ENCODE measurements around the gene TRAPPC2L.
A peak's percentile ranks its signal among the peaks of the same experiment; 100 is the strongest.

The TRAPPC2L gene

GRCh38 chr16:88906020-88906419, 49.1 kb downstream of the TRAPPC2L start:
- no peak for TF ChIP-seq TEAD4 (IDR thresholded peaks at IDR 0.05)
- TF ChIP-seq CREB1 (IDR thresholded peaks at IDR 0.05; ENCODE audit: low read depth) = no peak
- no peak for TF ChIP-seq TCF12 (IDR thresholded peaks at IDR 0.05; ENCODE audit: low read depth)
- no peak for TF ChIP-seq ZBTB7A (IDR thresholded peaks at IDR 0.05; ENCODE audit: low read depth)
- no peak for TF ChIP-seq REST (IDR thresholded peaks at IDR 0.05; ENCODE audit: low read depth)
- no peak for TF ChIP-seq NFIC (IDR thresholded peaks at IDR 0.05)
- TF ChIP-seq, protein P1, sequence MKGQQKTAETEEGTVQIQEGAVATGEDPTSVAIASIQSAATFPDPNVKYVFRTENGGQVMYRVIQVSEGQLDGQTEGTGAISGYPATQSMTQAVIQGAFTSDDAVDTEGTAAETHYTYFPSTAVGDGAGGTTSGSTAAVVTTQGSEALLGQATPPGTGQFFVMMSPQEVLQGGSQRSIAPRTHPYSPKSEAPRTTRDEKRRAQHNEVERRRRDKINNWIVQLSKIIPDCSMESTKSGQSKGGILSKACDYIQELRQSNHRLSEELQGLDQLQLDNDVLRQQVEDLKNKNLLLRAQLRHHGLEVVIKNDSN (IDR thresholded peaks at IDR 0.05) = no peak
- no peak for TF ChIP-seq RAD21 (IDR thresholded peaks at IDR 0.05; ENCODE audit: low read depth)
- TF ChIP-seq YY1 (IDR thresholded peaks at IDR 0.05; ENCODE audit: low read depth) = no peak
- TF ChIP-seq FOXM1 (IDR thresholded peaks at IDR 0.05; ENCODE audit: borderline replicate concordance, low read depth) = no peak
- TF ChIP-seq, protein P2, sequence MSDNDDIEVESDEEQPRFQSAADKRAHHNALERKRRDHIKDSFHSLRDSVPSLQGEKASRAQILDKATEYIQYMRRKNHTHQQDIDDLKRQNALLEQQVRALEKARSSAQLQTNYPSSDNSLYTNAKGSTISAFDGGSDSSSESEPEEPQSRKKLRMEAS (IDR thresholded peaks at IDR 0.05) = no peak
- TF ChIP-seq CEBPB (IDR thresholded peaks at IDR 0.05) = no peak
- TF ChIP-seq EP300 (IDR thresholded peaks at IDR 0.05; ENCODE audit: borderline replicate concordance) = no peak

DNA sequence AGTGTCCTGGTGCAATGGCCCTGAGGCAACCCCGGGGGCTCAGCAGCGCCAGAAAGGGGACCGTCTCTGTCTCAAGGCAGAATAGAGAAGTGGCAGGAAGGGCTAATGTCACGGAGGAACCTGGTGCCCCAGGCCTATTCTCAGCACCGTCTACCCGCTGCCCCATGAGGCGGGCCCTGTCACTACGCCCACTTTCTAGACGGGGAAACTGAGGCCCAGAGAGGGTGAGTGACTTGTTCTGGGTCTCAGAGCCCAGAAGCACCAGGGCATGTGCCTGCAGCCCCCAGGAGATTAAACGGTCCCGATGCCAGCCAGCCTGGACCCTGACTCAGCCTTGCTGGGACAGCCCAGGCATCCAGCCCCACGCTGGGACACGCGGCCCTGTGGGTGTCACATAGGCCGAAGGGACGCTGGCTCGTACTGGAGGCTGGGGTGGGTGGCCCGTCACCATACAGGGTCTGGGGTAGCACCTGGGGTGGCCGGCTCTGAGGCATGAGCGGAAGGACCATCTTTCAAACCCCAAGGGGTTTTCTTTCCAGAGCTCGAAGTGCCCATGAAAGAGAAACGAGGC, 49.7 kb downstream of the TRAPPC2L start:
- TF ChIP-seq RAD21 (IDR thresholded peaks at IDR 0.05; ENCODE audit: low read depth) = no peak
- no peak for TF ChIP-seq CREB1 (IDR thresholded peaks at IDR 0.05; ENCODE audit: low read depth)
- TF ChIP-seq TCF12 (IDR thresholded peaks at IDR 0.05; ENCODE audit: low read depth) = no peak
- TF ChIP-seq ZBTB7A (IDR thresholded peaks at IDR 0.05; ENCODE audit: low read depth) = no peak

DNA sequence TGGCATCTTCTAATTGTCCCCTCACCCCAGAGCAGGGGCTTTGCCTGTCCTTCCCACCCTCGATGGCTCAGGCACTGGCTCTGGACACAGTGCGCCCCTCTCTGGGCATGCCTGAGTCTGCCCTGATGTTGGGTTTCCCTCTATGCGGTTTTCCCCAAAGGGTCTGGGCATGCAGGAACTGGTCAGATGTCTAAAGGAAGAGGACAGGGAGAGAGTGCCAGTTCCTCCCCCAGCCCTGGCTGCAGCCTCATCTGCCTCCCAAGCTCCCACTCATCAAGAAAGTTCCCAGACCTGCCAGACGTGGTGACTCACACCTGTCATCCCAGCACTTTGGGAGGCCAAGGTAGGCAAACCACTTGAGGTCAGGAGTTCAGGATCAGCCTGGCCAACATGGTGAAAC, 50.8 kb downstream of the TRAPPC2L start:
- TF ChIP-seq, protein P1 (IDR thresholded peaks at IDR 0.05) = no peak
- no peak for TF ChIP-seq EGR1 (IDR thresholded peaks at IDR 0.05)
- no peak for TF ChIP-seq FOXM1 (IDR thresholded peaks at IDR 0.05; ENCODE audit: borderline replicate concordance, low read depth)
- TF ChIP-seq ZBTB7A (IDR thresholded peaks at IDR 0.05; ENCODE audit: low read depth) = no peak
- no peak for TF ChIP-seq NFIC (IDR thresholded peaks at IDR 0.05)
- TF ChIP-seq YY1 (IDR thresholded peaks at IDR 0.05; ENCODE audit: low read depth) = no peak
- no peak for TF ChIP-seq RAD21 (IDR thresholded peaks at IDR 0.05; ENCODE audit: low read depth)
- no peak for TF ChIP-seq EP300 (IDR thresholded peaks at IDR 0.05; ENCODE audit: borderline replicate concordance)

DNA sequence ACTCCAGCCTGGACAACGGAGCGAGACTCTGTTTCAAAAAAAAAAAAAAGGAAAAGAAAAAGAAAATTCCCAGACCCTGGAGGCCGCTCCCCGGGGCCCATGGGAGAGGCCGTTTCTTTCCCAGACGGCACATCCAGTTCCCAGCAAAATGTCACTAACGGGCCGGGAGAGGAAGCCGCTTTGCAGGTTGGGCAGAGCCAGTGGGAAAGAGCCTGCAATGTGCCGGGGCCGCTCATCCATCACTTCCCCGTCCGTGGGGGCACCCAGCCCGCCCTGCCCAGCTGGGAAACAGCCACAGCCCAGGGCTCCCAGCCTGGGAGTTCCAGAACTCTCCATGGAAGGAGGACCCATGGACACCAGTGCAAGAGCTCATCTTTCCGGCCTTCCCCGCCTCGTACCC, 51.4 kb downstream of the TRAPPC2L start:
- TF ChIP-seq CREB1 (IDR thresholded peaks at IDR 0.05; ENCODE audit: low read depth) = no peak
- no peak for TF ChIP-seq EGR1 (IDR thresholded peaks at IDR 0.05)
- no peak for TF ChIP-seq ZBTB7A (IDR thresholded peaks at IDR 0.05; ENCODE audit: low read depth)
- TF ChIP-seq NFIC (IDR thresholded peaks at IDR 0.05) = no peak
- TF ChIP-seq TAF1 (IDR thresholded peaks at IDR 0.05; ENCODE audit: low read depth) = no peak

DNA sequence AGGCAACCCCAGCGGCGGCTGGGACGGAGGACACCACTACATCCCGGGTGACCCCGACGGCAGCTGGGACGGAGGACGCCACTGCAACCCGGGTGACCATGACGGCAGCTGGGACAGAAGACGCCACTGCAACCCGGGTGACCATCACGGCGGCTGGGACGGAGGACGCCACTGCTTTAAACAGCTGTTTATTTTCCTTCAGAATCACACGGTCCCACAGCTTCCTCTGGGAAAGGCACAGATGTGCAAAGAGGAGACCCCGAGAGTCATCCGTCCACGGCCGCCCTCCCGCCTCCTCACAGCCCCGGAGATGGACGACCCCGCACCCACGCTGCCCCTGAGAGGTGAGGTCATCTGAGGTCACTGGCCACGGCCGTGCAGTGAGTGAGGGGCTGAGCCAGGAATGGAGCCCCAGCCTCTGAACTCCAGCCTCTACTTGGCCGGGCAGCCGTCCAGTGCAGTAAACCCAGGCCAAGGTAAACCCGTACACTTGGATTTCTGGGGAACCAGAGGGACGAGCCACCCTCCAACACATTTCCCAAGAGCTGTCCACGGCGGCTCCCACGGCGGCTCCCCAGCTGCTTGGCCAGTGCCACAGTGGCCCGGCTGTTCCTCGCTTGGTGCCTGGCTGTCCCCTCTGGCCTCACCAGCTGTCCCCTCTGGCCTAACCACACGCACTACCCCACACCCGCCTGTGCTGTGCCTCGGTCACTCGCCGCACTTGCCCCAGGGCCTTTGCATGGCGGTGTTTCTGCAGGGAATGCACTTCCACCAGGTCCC, 52.7 kb downstream of the TRAPPC2L start:
- TF ChIP-seq, protein P2 (IDR thresholded peaks at IDR 0.05) = no peak
- TF ChIP-seq EGR1 (IDR thresholded peaks at IDR 0.05) = no peak
- TF ChIP-seq FOXM1 (IDR thresholded peaks at IDR 0.05; ENCODE audit: borderline replicate concordance, low read depth) = no peak
- TF ChIP-seq YY1 (IDR thresholded peaks at IDR 0.05; ENCODE audit: low read depth) = no peak
- no peak for TF ChIP-seq NFIC (IDR thresholded peaks at IDR 0.05)
- TF ChIP-seq CEBPB (IDR thresholded peaks at IDR 0.05) = no peak
- no peak for TF ChIP-seq RAD21 (IDR thresholded peaks at IDR 0.05; ENCODE audit: low read depth)

DNA sequence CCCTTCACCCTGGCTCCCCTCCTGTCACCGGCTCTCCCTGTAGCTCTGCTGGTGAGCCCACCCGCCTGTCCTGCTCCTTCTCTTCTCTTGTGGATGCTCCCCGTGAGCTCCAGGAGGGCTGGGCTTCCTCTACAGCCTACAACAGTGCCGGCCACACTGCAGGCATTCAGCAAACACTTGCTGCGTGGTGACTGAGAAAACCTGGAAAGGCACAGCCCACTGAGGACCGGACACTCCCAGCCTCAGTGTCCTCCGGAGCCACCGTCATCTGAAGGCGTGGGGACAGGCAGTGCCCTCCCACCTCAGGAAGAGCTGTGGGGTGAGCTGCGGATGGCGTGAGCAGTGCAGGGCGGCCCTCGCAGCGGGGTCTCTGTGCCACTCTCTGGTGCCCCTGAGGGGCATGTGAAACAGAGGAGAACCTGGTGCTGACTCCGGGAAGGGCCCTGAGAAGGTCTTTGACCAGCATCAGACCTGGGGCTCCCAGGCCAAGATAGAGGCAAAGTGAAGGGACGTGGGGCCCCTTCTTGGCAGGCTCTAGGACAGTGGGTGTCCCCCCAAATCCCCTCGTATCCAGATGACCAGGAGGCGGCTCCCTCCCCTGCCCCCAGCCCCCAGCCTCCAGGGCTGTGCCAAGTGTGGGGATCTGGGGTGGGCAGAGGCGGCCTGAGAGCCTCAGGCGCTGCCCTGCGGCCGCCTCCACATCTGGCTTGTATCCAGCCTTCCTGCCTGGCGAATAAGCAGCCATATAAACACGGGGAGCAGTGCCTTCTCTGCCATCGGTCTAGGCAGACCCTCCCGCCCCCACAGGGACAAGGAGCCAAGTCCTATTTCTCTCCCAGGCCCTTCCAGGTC, 53.6 kb downstream of the TRAPPC2L start:
- 0 out of 2 replicates have a peak, but pooled peaks have one; percentile 30 for TF ChIP-seq EGR1 (IDR thresholded peaks at IDR 0.05)
- no peak for TF ChIP-seq FOXM1 (IDR thresholded peaks at IDR 0.05; ENCODE audit: borderline replicate concordance, low read depth)
- TF ChIP-seq, protein P1 (IDR thresholded peaks at IDR 0.05) = no peak
